IPS-18a (cell line): ENCODE measurements around the gene LRRC3.

ENCODE experiments used
- H3K27ac ChIP-seq: one replicate; pipeline ENCODE4 v1.5.1; 2013; ENCODE audit warnings: low read length
- H3K27me3 ChIP-seq: one replicate; pipeline ENCODE4 v1.6.1; 2013; ENCODE audit warnings: mild to moderate bottlenecking, low read length; ENCODE audit not compliant: control insufficient read depth, insufficient read depth
- H3K36me3 ChIP-seq: one replicate; pipeline ENCODE4 v1.6.1; 2013; ENCODE audit warnings: low read depth, low read length; ENCODE audit not compliant: control insufficient read depth
- H3K4me1 ChIP-seq: one replicate; pipeline ENCODE4 v1.6.1; 2013; ENCODE audit warnings: low read depth, low read length; ENCODE audit not compliant: control insufficient read depth
- H3K4me3 ChIP-seq: one replicate; pipeline ENCODE4 v1.5.1; 2013; ENCODE audit warnings: low read length
- H3K9ac ChIP-seq: one replicate; pipeline ENCODE4 v1.6.1; 2013; ENCODE audit warnings: mild to moderate bottlenecking, low read length, moderate library complexity
- H3K9me3 ChIP-seq: one replicate; pipeline ENCODE4 v1.6.1; 2013; ENCODE audit warnings: low read depth, low read length; ENCODE audit not compliant: control insufficient read depth

Gene LRRC3

GRCh38 chr21:44464351-44464750 is 9.0 kb downstream of the LRRC3 start:
- H3K4me3 ChIP-seq = no peak overlapping the region
- H3K36me3 ChIP-seq = no peaks in the 10 kb centered on the region
- H3K27ac ChIP-seq = no peak overlapping the region
- H3K4me1 ChIP-seq = no peaks in the 10 kb centered on the region
- no peaks in the 10 kb centered on the region for H3K9me3 ChIP-seq
- no peak overlapping the region for H3K9ac ChIP-seq
- no peaks in the 10 kb centered on the region for H3K27me3 ChIP-seq

GRCh38 chr21:44466351-44466954 is 11.1 kb downstream of the LRRC3 start:
- H3K27me3 ChIP-seq = no peaks in the 10 kb centered on the region
- peaks cover 1% of the 10 kb centered on the region for H3K4me1 ChIP-seq
- no peak overlapping the region for H3K9ac ChIP-seq
- no peak overlapping the region for H3K4me3 ChIP-seq
- no peak overlapping the region for H3K27ac ChIP-seq
- H3K9me3 ChIP-seq = no peaks in the 10 kb centered on the region
- H3K36me3 ChIP-seq = no peaks in the 10 kb centered on the region

- H3K4me3 ChIP-seq = no peak overlapping the region
These were observed 11.9 kb downstream of the LRRC3 start for GRCh38 chr21:44466996-44467858.

GRCh38 chr21:44467859-44468195 is 12.5 kb downstream of the LRRC3 start:
- peaks cover 4% of the 10 kb centered on the region for H3K4me1 ChIP-seq
- no peaks in the 10 kb centered on the region for H3K9me3 ChIP-seq
- H3K4me3 ChIP-seq = no peak overlapping the region
- H3K36me3 ChIP-seq = no peaks in the 10 kb centered on the region
- H3K27ac ChIP-seq = no peak overlapping the region
- H3K9ac ChIP-seq = no peak overlapping the region
- no peaks in the 10 kb centered on the region for H3K27me3 ChIP-seq

More at GRCh38 chr21:44466996-44467858, 11.9 kb downstream of the LRRC3 start:
- Histone ChIP-seq H3K27ac (no peak overlapping the region), H3K27me3 (no peaks in the 10 kb centered on the region), H3K36me3 (no peaks in the 10 kb centered on the region), H3K4me1 (peaks cover 4% of the 10 kb centered on the region), H3K9ac (no peak overlapping the region), H3K9me3 (no peaks in the 10 kb centered on the region)

GRCh38 chr21:44471341-44471740 is 16.0 kb downstream of the LRRC3 start:
- Histone ChIP-seq H3K27ac (no peak overlapping the region), H3K9me3 (no peaks in the 10 kb centered on the region), H3K36me3 (no peaks in the 10 kb centered on the region), H3K4me3 (no peak overlapping the region), H3K9ac (no peak overlapping the region), H3K4me1 (peaks cover 4% of the 10 kb centered on the region), H3K27me3 (no peaks in the 10 kb centered on the region)

- H3K36me3 ChIP-seq = no peaks in the 10 kb centered on the region
- no peaks in the 10 kb centered on the region for H3K9me3 ChIP-seq
- H3K27me3 ChIP-seq = no peaks in the 10 kb centered on the region
- peaks cover 4% of the 10 kb centered on the region for H3K4me1 ChIP-seq
- H3K4me3 ChIP-seq = no peak overlapping the region
- no peak overlapping the region for H3K9ac ChIP-seq
- no peak overlapping the region for H3K27ac ChIP-seq
These were observed 16.7 kb downstream of the LRRC3 start for GRCh38 chr21:44471996-44472395.

- Histone ChIP-seq H3K27ac (no peak overlapping the region), H3K27me3 (no peaks in the 10 kb centered on the region), H3K9ac (no peak overlapping the region), H3K4me3 (no peak overlapping the region), H3K36me3 (no peaks in the 10 kb centered on the region), H3K9me3 (no peaks in the 10 kb centered on the region), H3K4me1 (peaks cover 4% of the 10 kb centered on the region)
These were observed 18.7 kb downstream of the LRRC3 start for GRCh38 chr21:44473915-44474555.

- no peak overlapping the region for H3K9ac ChIP-seq
- no peaks in the 10 kb centered on the region for H3K27me3 ChIP-seq
- no peak overlapping the region for H3K4me3 ChIP-seq
- H3K4me1 ChIP-seq = peaks cover 4% of the 10 kb centered on the region
- H3K9me3 ChIP-seq = no peaks in the 10 kb centered on the region
- H3K36me3 ChIP-seq = no peaks in the 10 kb centered on the region
- H3K27ac ChIP-seq = no peak overlapping the region
These were observed 20.0 kb downstream of the LRRC3 start for GRCh38 chr21:44475266-44475845.

GRCh38 chr21:44477131-44477530 is 21.8 kb downstream of the LRRC3 start:
- no peak overlapping the region for H3K9ac ChIP-seq
- H3K4me1 ChIP-seq = no peaks in the 10 kb centered on the region
- H3K4me3 ChIP-seq = no peak overlapping the region
- H3K27ac ChIP-seq = no peak overlapping the region
- H3K36me3 ChIP-seq = no peaks in the 10 kb centered on the region
- H3K27me3 ChIP-seq = no peaks in the 10 kb centered on the region
- no peaks in the 10 kb centered on the region for H3K9me3 ChIP-seq

GRCh38 chr21:44477712-44478111 is 22.4 kb downstream of the LRRC3 start:
- H3K36me3 ChIP-seq = no peaks in the 10 kb centered on the region
- no peaks in the 10 kb centered on the region for H3K4me1 ChIP-seq
- H3K9me3 ChIP-seq = no peaks in the 10 kb centered on the region
- no peaks in the 10 kb centered on the region for H3K27me3 ChIP-seq
- no peak overlapping the region for H3K9ac ChIP-seq
- H3K27ac ChIP-seq = no peak overlapping the region
- H3K4me3 ChIP-seq = no peak overlapping the region

GRCh38 chr21:44478124-44478800 is 23.0 kb downstream of the LRRC3 start:
- Histone ChIP-seq H3K9me3 (no peaks in the 10 kb centered on the region), H3K4me1 (no peaks in the 10 kb centered on the region), H3K4me3 (no peak overlapping the region), H3K9ac (no peak overlapping the region), H3K27ac (no peak overlapping the region), H3K27me3 (no peaks in the 10 kb centered on the region), H3K36me3 (no peaks in the 10 kb centered on the region)
